Left lung (tissue), 10 donors: ENCODE measurements around the gene DNAJC1. TPM values are rescaled to one million over a fixed set of nuclear protein-coding genes. Genes with fewer than 3 reads are reported as not detected.

Source experiments
- ATAC-seq: fragments of 200-7000 bp; cut with Tn5 transposase; one replicate; pipeline ENCODE4 v1.9.1; 2020; ENCODE audit warnings: moderate library complexity
- DNase-seq, 4 donors: peaks; one replicate each; pipeline ENCODE4 v3.0.0-alpha.2; 2013 to 2020
- H3K27ac ChIP-seq, 2 donors: fragments of 200-600 bp; sonication (generic) in 1 of 2; one replicate each; pipeline versions ENCODE4 v1.5.0 to v1.8.0; 2020 to 2021
- H3K27me3 ChIP-seq, 2 donors: fragments of 200-600 bp; sonication (generic) in 1 of 2; one replicate each; pipeline versions ENCODE4 v1.5.0 to v1.8.0; 2020 to 2021
- H3K36me3 ChIP-seq, 2 donors: fragments of 200-600 bp; sonication (generic) in 1 of 2; one replicate each; pipeline versions ENCODE4 v1.5.0 to v1.8.0; 2020 to 2021
- H3K4me1 ChIP-seq, 2 donors: fragments of 200-600 bp; one replicate each; pipeline ENCODE4 v1.8.0; 2021
- H3K4me3 ChIP-seq, 2 donors: fragments of 200-600 bp; sonication (generic) in 1 of 2; one replicate each; pipeline versions ENCODE4 v1.5.0 to v1.8.0; 2020 to 2021; ENCODE audit warnings: mild to moderate bottlenecking in 1 of 2
- H3K9me3 ChIP-seq, 2 donors: fragments of 200-600 bp; sonication (generic) in 1 of 2; one replicate each; pipeline versions ENCODE4 v1.5.0 to v1.8.0; 2020 to 2021
- intact Hi-C, 2 donors: fragments of 100-400 bp; cut with DNase I; formaldehyde crosslinking; loops; one replicate each; pipeline versions ENCODE4 v1.11.2 to v1.14.2; 2022
- polyA plus RNA-seq, 6 donors: library from polyadenylated mRNA; unstranded; fragments of 120-200 nt; gene quantifications; one replicate each; pipeline ENCODE4 v1.2.1, GENCODE V29; 2013; ENCODE audit not compliant: insufficient read length in 6 of 6
- total RNA-seq, 2 donors: library from RNA; stranded (reverse); fragmentation: NEBNext Ultra II Directional; extraction: Animal tissue kit (Norgen Biotek cat#: 25700); gene quantifications; one replicate each; pipeline ENCODE4 v1.2.1, GENCODE V29; 2021
- TF ChIP-seq, protein P1 (sequence below), 2 donors: fragments of 200-600 bp; sonication (generic) in 1 of 2; IDR thresholded peaks; one replicate each; pipeline versions ENCODE4 v1.5.0 to v1.8.0; 2021; ENCODE audit warnings: antibody characterized with exemption in 2 of 2
- donor health status: DM: no; HTN: yes; CAD: no.
- donor health status: DM: no; HTN: no; CAD: no.

DNAJC1 gene
- total and polyA plus RNA-seq, 8 donors, result 29.1 to 40.9 (median 32.9) TPM

DNA sequence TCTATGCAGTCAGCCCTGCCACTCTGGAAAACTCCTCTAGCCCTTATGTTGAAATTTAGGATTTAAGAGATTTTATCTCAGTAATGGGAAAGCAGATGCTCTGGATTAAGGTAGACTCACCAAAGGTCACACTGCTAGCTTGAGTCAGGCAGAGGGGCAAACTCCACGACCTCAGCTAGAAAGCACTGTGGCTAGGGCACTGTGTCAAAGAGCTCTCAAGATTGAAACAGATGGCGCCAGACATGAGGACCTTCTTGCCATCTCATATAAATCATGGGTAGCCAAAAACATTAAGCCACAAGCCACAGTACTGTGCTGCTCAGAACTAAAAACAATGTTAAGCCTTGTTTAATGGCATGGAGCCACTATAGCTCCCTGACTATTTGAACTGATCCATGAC lies 188.7 kb downstream of the DNAJC1 start:
- intact Hi-C loops, result no loop called here
- H3K4me3 ChIP-seq, result no peak overlapping the region
- H3K27ac ChIP-seq, result no peak overlapping the region
- H3K4me1 ChIP-seq, result no peaks in the 10 kb centered on the region
- H3K27me3 ChIP-seq, result no peaks in the 10 kb centered on the region
- TF ChIP-seq, protein P1, sequence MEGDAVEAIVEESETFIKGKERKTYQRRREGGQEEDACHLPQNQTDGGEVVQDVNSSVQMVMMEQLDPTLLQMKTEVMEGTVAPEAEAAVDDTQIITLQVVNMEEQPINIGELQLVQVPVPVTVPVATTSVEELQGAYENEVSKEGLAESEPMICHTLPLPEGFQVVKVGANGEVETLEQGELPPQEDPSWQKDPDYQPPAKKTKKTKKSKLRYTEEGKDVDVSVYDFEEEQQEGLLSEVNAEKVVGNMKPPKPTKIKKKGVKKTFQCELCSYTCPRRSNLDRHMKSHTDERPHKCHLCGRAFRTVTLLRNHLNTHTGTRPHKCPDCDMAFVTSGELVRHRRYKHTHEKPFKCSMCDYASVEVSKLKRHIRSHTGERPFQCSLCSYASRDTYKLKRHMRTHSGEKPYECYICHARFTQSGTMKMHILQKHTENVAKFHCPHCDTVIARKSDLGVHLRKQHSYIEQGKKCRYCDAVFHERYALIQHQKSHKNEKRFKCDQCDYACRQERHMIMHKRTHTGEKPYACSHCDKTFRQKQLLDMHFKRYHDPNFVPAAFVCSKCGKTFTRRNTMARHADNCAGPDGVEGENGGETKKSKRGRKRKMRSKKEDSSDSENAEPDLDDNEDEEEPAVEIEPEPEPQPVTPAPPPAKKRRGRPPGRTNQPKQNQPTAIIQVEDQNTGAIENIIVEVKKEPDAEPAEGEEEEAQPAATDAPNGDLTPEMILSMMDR (IDR thresholded peaks at IDR 0.05), result no peak
- DNase-seq, result no peak
- no peaks in the 10 kb centered on the region for H3K36me3 ChIP-seq
- H3K9me3 ChIP-seq, result no peaks in the 10 kb centered on the region
- ATAC-seq, result no peak

DNA sequence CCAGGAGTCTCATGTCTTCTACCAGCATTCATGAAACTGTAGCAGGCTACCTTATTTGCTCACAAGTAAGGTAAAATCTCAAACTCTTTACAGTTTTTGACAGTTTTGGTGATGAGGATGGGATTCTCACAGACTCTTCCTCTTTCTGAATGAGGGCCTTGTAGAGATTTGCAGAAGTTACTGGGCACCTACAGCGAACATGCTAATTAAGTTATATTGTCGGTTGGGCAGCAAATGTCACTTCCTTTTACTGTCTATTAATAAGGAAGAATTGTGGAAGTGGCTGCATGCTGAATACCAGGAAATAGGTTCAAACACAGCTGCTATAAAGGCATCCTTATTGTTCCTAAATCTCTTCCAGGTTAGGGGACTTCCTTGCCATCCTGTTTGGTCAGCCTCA lies 189.6 kb downstream of the DNAJC1 start:
- ATAC-seq, result no peak
- intact Hi-C loops, result no loop called here
- Histone ChIP-seq H3K36me3 (no peaks in the 10 kb centered on the region), H3K9me3 (no peaks in the 10 kb centered on the region), H3K27ac (no peak overlapping the region), H3K4me1 (no peaks in the 10 kb centered on the region), H3K4me3 (no peak overlapping the region), H3K27me3 (no peaks in the 10 kb centered on the region)
- DNase-seq, result no peak
- TF ChIP-seq, protein P1 (IDR thresholded peaks at IDR 0.05), result no peak

DNA sequence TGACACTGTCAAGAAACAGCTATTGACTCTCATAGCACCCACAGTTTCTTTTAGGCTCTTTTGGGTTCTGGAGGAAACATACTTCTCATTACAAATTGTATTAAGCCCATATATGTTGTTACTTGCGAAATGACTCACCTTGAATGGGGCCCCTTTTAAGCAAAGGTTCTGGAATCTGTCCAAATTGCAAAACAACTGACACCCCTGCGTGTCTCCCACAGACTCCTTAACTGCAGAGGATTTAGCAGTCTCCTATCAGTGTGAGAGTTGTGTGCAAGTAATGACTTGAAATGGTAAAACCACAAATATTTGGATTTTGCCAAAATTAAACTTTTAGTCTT lies 192.3 kb downstream of the DNAJC1 start:
- H3K27me3 ChIP-seq, result no peaks in the 10 kb centered on the region
- intact Hi-C loops, result no loop called here
- ATAC-seq, result no peak
- no peak overlapping the region for H3K27ac ChIP-seq
- H3K36me3 ChIP-seq, result no peaks in the 10 kb centered on the region
- no peaks in the 10 kb centered on the region for H3K9me3 ChIP-seq
- H3K4me1 ChIP-seq, result no peaks in the 10 kb centered on the region
- TF ChIP-seq, protein P1 (IDR thresholded peaks at IDR 0.05), result no peak
- no peak for DNase-seq
- H3K4me3 ChIP-seq, result no peak overlapping the region

DNA sequence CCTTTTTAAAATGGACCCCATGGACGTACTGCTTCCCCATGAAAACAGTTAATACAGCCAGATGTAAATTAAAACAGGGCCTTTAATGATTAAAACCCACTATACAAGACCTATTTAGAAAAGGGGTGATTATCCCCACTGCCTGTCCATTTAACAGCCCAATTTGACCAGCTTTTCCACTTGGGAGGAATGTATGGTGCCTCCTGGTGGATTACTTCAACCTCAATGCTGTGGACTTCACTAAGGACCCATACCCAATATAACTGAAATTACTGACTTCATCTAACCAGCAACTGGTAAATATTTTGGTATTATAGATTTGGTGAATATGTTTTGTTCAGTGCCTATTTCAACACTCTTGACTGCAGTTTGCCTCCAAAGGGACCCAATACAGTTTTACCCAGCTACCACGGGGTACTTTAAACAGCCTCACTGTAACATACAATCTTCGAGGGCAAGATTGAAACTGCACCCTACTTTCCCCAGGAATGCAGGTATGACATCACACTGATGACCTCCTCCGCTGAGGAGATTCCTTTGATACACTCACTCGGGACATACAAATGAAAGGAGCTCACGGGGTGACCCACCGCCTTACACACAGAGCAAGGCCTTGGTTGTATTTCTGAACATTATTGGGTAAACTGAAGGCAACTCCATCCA lies 192.8 kb downstream of the DNAJC1 start:
- no peak for DNase-seq
- intact Hi-C loops, result no loop called here
- Histone ChIP-seq H3K27me3 (no peaks in the 10 kb centered on the region), H3K4me1 (no peaks in the 10 kb centered on the region), H3K36me3 (no peaks in the 10 kb centered on the region), H3K27ac (no peak overlapping the region), H3K4me3 (no peak overlapping the region), H3K9me3 (no peaks in the 10 kb centered on the region)
- TF ChIP-seq, protein P1 (IDR thresholded peaks at IDR 0.05), result no peak
- no peak for ATAC-seq

DNA sequence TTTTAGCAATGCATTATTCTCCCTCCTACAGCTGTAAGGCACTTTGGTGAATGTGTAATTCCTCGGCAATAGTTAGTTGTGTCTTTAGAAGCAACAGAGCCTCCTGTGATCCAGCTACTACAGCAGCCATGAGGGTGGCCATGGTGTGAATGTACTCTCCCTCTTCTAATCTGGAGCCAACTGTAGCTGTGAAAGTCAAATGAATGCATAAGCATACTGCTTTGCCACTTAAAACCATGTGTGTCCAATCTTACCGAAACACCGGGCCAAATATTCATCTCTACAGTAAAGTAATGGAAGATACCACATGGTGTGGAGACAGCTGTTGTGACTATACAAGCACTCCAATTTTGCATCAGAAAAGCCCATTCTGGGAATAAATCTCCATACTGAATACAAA lies 195.0 kb downstream of the DNAJC1 start:
- intact Hi-C loops, result no loop called here
- no peak overlapping the region for H3K4me3 ChIP-seq
- H3K36me3 ChIP-seq, result no peaks in the 10 kb centered on the region
- ATAC-seq (no peak), DNase-seq (no peak)
- TF ChIP-seq, protein P1 (IDR thresholded peaks at IDR 0.05), result no peak
- no peak overlapping the region for H3K27ac ChIP-seq
- no peaks in the 10 kb centered on the region for H3K27me3 ChIP-seq
- H3K9me3 ChIP-seq, result no peaks in the 10 kb centered on the region
- H3K4me1 ChIP-seq, result no peaks in the 10 kb centered on the region
